Neural cell (in vitro differentiated cells): ENCODE results near the gene ZNF222.

Experiments used
- CTCF ChIP-seq: fragments of 450-650 bp; IDR thresholded peaks from 2 replicates; pipeline ENCODE4 v1.5.1; 2014; ENCODE audit warnings: antibody characterized with exemption, mild to moderate bottlenecking, moderate library complexity; ENCODE audit not compliant: poor library complexity, severe bottlenecking
- EZH2 ChIP-seq: fragments of 200-600, 300-800 bp; shearing (Covaris generic), sonication (generic); IDR thresholded peaks from 2 replicates; pipeline ENCODE4 v1.6.1; 2014; ENCODE audit warnings: antibody characterized with exemption, low read length, borderline replicate concordance, mild to moderate bottlenecking; ENCODE audit not compliant: insufficient read depth, poor library complexity, severe bottlenecking
- POLR2AphosphoS5 ChIP-seq: IDR thresholded peaks from 2 replicates; pipeline ENCODE4 v1.6.1; 2012
- RAD21 ChIP-seq: fragments of 450-650 bp; conservative IDR thresholded peaks from 2 replicates; pipeline ENCODE4 v1.6.1; 2014; ENCODE audit warnings: antibody characterized with exemption, mild to moderate bottlenecking, moderate library complexity
- SMC3 ChIP-seq: fragments of 450-650 bp; conservative IDR thresholded peaks from 2 replicates; pipeline ENCODE4 v1.6.1; 2014; ENCODE audit warnings: antibody characterized with exemption, mild to moderate bottlenecking, moderate library complexity; ENCODE audit not compliant: poor library complexity
- TAF1 ChIP-seq: IDR thresholded peaks from 2 replicates; pipeline ENCODE4 v1.6.1; 2012; ENCODE audit warnings: low read depth
- TF ChIP-seq, protein P1 (sequence below): IDR thresholded peaks from 2 replicates; pipeline ENCODE4 v1.6.1; 2012; ENCODE audit warnings: borderline replicate concordance

DNA sequence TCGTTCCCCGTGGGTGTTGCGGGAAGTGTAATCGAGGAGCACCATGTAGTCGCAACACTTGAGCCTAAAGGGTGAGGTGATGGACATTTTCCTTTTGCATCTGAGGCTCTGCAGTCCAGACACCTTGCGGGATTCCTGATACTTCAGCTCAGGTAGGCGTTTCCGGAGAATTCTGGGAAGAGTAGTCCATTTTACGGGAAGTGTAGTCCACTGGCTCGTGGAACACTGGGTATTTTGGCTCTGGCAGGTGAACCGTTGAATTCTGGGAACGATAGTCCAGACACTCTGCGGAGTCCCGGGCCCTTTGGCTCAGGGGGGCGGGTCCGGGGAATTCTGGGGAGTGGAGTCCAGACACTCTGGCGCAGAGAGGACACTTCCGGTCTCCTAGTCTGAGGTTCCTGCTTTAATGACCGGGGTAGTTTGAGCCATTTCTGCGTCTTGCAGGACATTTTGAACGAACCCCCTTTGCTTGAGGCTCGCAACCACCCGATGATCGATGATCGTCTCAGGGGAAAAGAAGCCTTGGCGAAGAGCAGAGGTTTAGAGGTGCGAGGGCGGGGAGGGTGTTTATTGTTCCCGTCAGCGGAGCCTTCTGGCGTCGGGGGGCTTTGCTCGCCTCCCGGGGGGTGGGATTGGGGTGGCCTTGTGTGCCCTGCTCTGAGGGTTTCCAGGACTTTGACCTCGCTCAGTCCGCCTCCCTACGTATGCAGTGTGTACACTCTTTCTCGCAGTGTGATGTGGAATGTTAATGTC, 26.6 kb downstream of the ZNF222 start, which contains the start of gene ZNF223:
- TF ChIP-seq, protein P1, sequence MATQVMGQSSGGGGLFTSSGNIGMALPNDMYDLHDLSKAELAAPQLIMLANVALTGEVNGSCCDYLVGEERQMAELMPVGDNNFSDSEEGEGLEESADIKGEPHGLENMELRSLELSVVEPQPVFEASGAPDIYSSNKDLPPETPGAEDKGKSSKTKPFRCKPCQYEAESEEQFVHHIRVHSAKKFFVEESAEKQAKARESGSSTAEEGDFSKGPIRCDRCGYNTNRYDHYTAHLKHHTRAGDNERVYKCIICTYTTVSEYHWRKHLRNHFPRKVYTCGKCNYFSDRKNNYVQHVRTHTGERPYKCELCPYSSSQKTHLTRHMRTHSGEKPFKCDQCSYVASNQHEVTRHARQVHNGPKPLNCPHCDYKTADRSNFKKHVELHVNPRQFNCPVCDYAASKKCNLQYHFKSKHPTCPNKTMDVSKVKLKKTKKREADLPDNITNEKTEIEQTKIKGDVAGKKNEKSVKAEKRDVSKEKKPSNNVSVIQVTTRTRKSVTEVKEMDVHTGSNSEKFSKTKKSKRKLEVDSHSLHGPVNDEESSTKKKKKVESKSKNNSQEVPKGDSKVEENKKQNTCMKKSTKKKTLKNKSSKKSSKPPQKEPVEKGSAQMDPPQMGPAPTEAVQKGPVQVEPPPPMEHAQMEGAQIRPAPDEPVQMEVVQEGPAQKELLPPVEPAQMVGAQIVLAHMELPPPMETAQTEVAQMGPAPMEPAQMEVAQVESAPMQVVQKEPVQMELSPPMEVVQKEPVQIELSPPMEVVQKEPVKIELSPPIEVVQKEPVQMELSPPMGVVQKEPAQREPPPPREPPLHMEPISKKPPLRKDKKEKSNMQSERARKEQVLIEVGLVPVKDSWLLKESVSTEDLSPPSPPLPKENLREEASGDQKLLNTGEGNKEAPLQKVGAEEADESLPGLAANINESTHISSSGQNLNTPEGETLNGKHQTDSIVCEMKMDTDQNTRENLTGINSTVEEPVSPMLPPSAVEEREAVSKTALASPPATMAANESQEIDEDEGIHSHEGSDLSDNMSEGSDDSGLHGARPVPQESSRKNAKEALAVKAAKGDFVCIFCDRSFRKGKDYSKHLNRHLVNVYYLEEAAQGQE, result peak; percentile 81
- TF ChIP-seq CTCF (no peak), TAF1 (no peak), EZH2 (no peak), SMC3 (peak; percentile 10), RAD21 (no peak), POLR2AphosphoS5 (peak; percentile 51)
